Measurements from ENCODE around the gene ANKRD37. TPM values are rescaled to one million over a fixed set of nuclear protein-coding genes. Genes with fewer than 3 reads are reported as not detected.
A peak's percentile ranks its signal among the peaks of the same experiment; 100 is the strongest.

ANKRD37 gene
- total and polyA plus RNA-seq, 2 donors (not counting 3 experiments of a cell fraction or from before 2014, with no cell fraction given) = 4.0 to 5.8 TPM

GRCh38 chr4:185358959-185359358 lies 37.7 kb upstream of the ANKRD37 start:
- FAIRE-seq (no peak), DNase-seq (ENCODE audit: low read depth, low spot score) (peak; percentile 62)
- no peaks in the 10 kb centered on the region for H4K20me1 ChIP-seq (replicated peaks; ENCODE audit: control insufficient read depth, extremely low read depth, insufficient read depth, low read length)
- H3K9me3 ChIP-seq (replicated peaks; ENCODE audit: control insufficient read depth, insufficient read depth, low read length) = no peaks in the 10 kb centered on the region
- no peaks in the 10 kb centered on the region for H3K9me1 ChIP-seq (replicated peaks; ENCODE audit: control insufficient read depth, extremely low read depth, insufficient read depth, low read length)
- CTCF ChIA-PET = interaction anchor here (0.8 to 1.7 kb wide), 3 partner anchors 15 to 239 kb away, joined by 3 to 5 read pairs (median 5); no protein-coding TSS in a partner anchor
- H3K36me3 ChIP-seq (ENCODE audit: control insufficient read depth in 2 of 2, extremely low read depth in 1 of 2, insufficient read depth in 2 of 2, low read length in 2 of 2) = peaks cover 0 to 5% of the 10 kb centered on the region in 2 experiments
- BruUV-seq (replicated peaks) = TSS peak; percentile 76
- peak overlapping the region; percentile 100 for H3K27ac ChIP-seq (ENCODE audit: insufficient read depth, low read depth, low read length)
- peak overlapping the region; percentile 82 for H3K9ac ChIP-seq (replicated peaks; ENCODE audit: extremely low read depth, insufficient read depth, low read length)
- no peaks in the 10 kb centered on the region for H3K79me2 ChIP-seq (ENCODE audit: control insufficient read depth, insufficient read depth, low read length)
- no peaks in the 10 kb centered on the region for H3K27me3 ChIP-seq (ENCODE audit: control insufficient read depth in 2 of 2, insufficient read depth in 2 of 2, low read length in 2 of 2)
- H3K4me3 ChIP-seq (replicated peaks in 1 of 3; ENCODE audit: insufficient read depth in 1 of 3, low read depth in 1 of 3, low read length in 3 of 3) = no peak overlapping the region
- peaks cover 31% of the 10 kb centered on the region for H3K4me1 ChIP-seq (ENCODE audit: control insufficient read depth, extremely low read depth, insufficient read depth, low read length)
- POLR2A ChIA-PET = no interaction called here
- H3K4me2 ChIP-seq (ENCODE audit: insufficient read depth, low read length) = peak overlapping the region; percentile 80
- H2AFZ ChIP-seq (ENCODE audit: low read depth, low read length) = peak overlapping the region; percentile 37
- intact Hi-C loops (cut with micrococcal nuclease) (loop anchor here (1.0 kb wide), 4 partner anchors 14 to 149 kb away; partner anchors contain the start of gene ANKRD37), dilution Hi-C loops (cut with MboI; ENCODE audit: extremely low pct_ligation_motif_present, low sequenced_read_pairs) (no loop called here)
- TF ChIP-seq POLR2AphosphoS5 (IDR thresholded peaks at IDR 0.05; ENCODE audit: insufficient read depth, low read depth, low read length) (no peak), GATA2 (IDR thresholded peaks at IDR 0.05; ENCODE audit: insufficient read depth, insufficient read length, low read depth, low read length) (no peak), POLR2A (IDR thresholded peaks at IDR 0.05; ENCODE audit: low read depth, low read length) (no peak), FOS (IDR thresholded peaks at IDR 0.05; ENCODE audit: borderline replicate concordance, insufficient read depth, low read length) (no peak)

GRCh38 chr4:185359767-185360446 lies 36.7 kb upstream of the ANKRD37 start:
- Histone ChIP-seq H3K27ac (ENCODE audit: insufficient read depth, low read depth, low read length) (peak overlapping the region; percentile 100), H4K20me1 (replicated peaks; ENCODE audit: control insufficient read depth, extremely low read depth, insufficient read depth, low read length) (no peaks in the 10 kb centered on the region), H3K9ac (replicated peaks; ENCODE audit: extremely low read depth, insufficient read depth, low read length) (peak overlapping the region; percentile 82), H3K9me3 (replicated peaks; ENCODE audit: control insufficient read depth, insufficient read depth, low read length) (no peaks in the 10 kb centered on the region), H3K79me2 (ENCODE audit: control insufficient read depth, insufficient read depth, low read length) (no peaks in the 10 kb centered on the region), H3K9me1 (replicated peaks; ENCODE audit: control insufficient read depth, extremely low read depth, insufficient read depth, low read length) (no peaks in the 10 kb centered on the region), H3K36me3 (ENCODE audit: control insufficient read depth in 2 of 2, extremely low read depth in 1 of 2, insufficient read depth in 2 of 2, low read length in 2 of 2) (no peaks in the 10 kb centered on the region), H3K4me3 (replicated peaks in 1 of 3; ENCODE audit: insufficient read depth in 1 of 3, low read depth in 1 of 3, low read length in 3 of 3) (no peak overlapping the region), H3K4me2 (ENCODE audit: insufficient read depth, low read length) (no peak overlapping the region), H3K27me3 (ENCODE audit: control insufficient read depth in 2 of 2, insufficient read depth in 2 of 2, low read length in 2 of 2) (no peaks in the 10 kb centered on the region), H2AFZ (ENCODE audit: low read depth, low read length) (no peak overlapping the region), H3K4me1 (ENCODE audit: control insufficient read depth, extremely low read depth, insufficient read depth, low read length) (peaks cover 31% of the 10 kb centered on the region)
- dilution Hi-C loops (cut with MboI; ENCODE audit: extremely low pct_ligation_motif_present, low sequenced_read_pairs) (no loop called here), intact Hi-C loops (cut with micrococcal nuclease) (no loop called here)
- FAIRE-seq (peak; percentile 66), DNase-seq (ENCODE audit: low read depth, low spot score) (peak; percentile 79)
- CTCF ChIA-PET = interaction anchor here (1.7 kb wide), 1 partner anchor 14 kb away, joined by 5 read pairs; no protein-coding TSS in a partner anchor
- TF ChIP-seq EZH2 (IDR thresholded peaks at IDR 0.05; ENCODE audit: borderline replicate concordance, low read depth, low read length, severe bottlenecking) (no peak), GATA2 (IDR thresholded peaks at IDR 0.05; ENCODE audit: insufficient read depth, insufficient read length, low read depth, low read length) (peak; percentile 62), FOS (IDR thresholded peaks at IDR 0.05; ENCODE audit: borderline replicate concordance, insufficient read depth, low read length) (peak; percentile 80), POLR2AphosphoS5 (IDR thresholded peaks at IDR 0.05; ENCODE audit: insufficient read depth, low read depth, low read length) (no peak), JUN (IDR thresholded peaks at IDR 0.05; ENCODE audit: borderline replicate concordance, insufficient read depth, insufficient read length, low read depth) (peak; percentile 62), CTCF (IDR thresholded peaks at IDR 0.05; ENCODE audit: extremely low read depth in 1 of 2, insufficient read depth in 1 of 2, low read depth in 1 of 2, low read length in 2 of 2) (no peak), POLR2A (IDR thresholded peaks at IDR 0.05; ENCODE audit: low read depth, low read length) (no peak), MAX (IDR thresholded peaks at IDR 0.05; ENCODE audit: insufficient read depth, insufficient read length) (peak; percentile 34), MYC (IDR thresholded peaks at IDR 0.05; ENCODE audit: low read depth, low read length) (peak; percentile 15)
- no TSS peak for BruUV-seq (replicated peaks)
- POLR2A ChIA-PET = no interaction called here
